ENCODE data around the gene MAGEB6.

MAGEB6 gene

DNA sequence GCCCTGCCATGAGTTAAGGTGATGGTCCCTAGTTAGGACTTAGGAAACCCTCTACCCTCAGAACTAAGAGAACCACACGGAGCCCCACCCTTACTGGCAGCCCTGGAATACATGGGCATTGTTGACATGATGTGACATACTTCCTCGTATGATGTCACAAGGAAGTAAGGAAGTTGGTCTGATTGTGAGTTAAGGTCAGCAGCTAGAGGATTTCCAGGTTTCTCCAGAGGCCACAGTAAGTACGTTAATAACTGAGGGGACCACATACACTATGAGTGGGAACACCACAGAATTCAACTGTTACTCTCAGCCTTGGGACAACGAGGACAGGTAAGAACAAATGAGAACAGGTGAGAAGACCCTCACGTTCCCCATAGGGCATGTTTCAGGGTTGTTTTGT is 23.6 kb downstream of the MAGEB6 start, which contains the start of gene MAGEB5:
TSS of gene MAGEB5 (plus strand) at position 301 of the 400 bp plus-strand sequence. CDS start 1,133 bp downstream, outside the sequence.
- ChIA-PET POLR2A (no interaction called here), CTCF (no interaction called here)
- no peak for DNase-seq (ENCODE audit: extremely low spot score)

GRCh38 chrX:26219351-26219750 is 27.1 kb downstream of the MAGEB6 start:
- POLR2A ChIA-PET: no interaction called here

More for the DNA sequence above, 23.6 kb downstream of the MAGEB6 start, which contains the start of gene MAGEB5:
- no peak for TF ChIP-seq SUZ12 (IDR thresholded peaks at IDR 0.05)
- no peak for TF ChIP-seq LEF1 (IDR thresholded peaks at IDR 0.05; ENCODE audit: borderline replicate concordance)

GRCh38 chrX:26234177-26234576 is 41.9 kb downstream of the MAGEB6 start:
- CTCF ChIA-PET: no interaction called here
- no peak for DNase-seq (ENCODE audit: extremely low spot score)
- TF ChIP-seq HDGF (IDR thresholded peaks at IDR 0.05; ENCODE audit: borderline replicate concordance) (no peak), SP1 (IDR thresholded peaks at IDR 0.05) (no peak), L3MBTL2 (conservative IDR thresholded peaks at IDR 0.05) (no peak), NFRKB (IDR thresholded peaks at IDR 0.05) (no peak), BHLHE40 (IDR thresholded peaks at IDR 0.05; ENCODE audit: borderline replicate concordance) (no peak), LEF1 (IDR thresholded peaks at IDR 0.05; ENCODE audit: borderline replicate concordance) (no peak), SUZ12 (IDR thresholded peaks at IDR 0.05) (no peak), TARDBP (IDR thresholded peaks at IDR 0.05) (no peak), ELF4 (IDR thresholded peaks at IDR 0.05) (no peak), ZNF384 (IDR thresholded peaks at IDR 0.05) (no peak)
- TF ChIP-seq, protein P1, sequence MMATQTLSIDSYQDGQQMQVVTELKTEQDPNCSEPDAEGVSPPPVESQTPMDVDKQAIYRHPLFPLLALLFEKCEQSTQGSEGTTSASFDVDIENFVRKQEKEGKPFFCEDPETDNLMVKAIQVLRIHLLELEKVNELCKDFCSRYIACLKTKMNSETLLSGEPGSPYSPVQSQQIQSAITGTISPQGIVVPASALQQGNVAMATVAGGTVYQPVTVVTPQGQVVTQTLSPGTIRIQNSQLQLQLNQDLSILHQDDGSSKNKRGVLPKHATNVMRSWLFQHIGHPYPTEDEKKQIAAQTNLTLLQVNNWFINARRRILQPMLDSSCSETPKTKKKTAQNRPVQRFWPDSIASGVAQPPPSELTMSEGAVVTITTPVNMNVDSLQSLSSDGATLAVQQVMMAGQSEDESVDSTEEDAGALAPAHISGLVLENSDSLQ (IDR thresholded peaks at IDR 0.05): no peak
- POLR2A ChIA-PET: no interaction called here

More at GRCh38 chrX:26219351-26219750, 27.1 kb downstream of the MAGEB6 start:
- no peak for DNase-seq (ENCODE audit: extremely low spot score)
- TF ChIP-seq LEF1 (IDR thresholded peaks at IDR 0.05; ENCODE audit: borderline replicate concordance) (no peak), FOXA1 (IDR thresholded peaks at IDR 0.05) (no peak), ZNF384 (IDR thresholded peaks at IDR 0.05) (no peak), SUZ12 (IDR thresholded peaks at IDR 0.05) (no peak), ELF4 (IDR thresholded peaks at IDR 0.05) (no peak), BHLHE40 (IDR thresholded peaks at IDR 0.05; ENCODE audit: borderline replicate concordance) (no peak), SP1 (IDR thresholded peaks at IDR 0.05) (no peak), FOXK2 (IDR thresholded peaks at IDR 0.05) (no peak), L3MBTL2 (conservative IDR thresholded peaks at IDR 0.05) (no peak), CTBP1 (IDR thresholded peaks at IDR 0.05; ENCODE audit: borderline replicate concordance) (no peak), ARNT (IDR thresholded peaks at IDR 0.05) (no peak), FOXM1 (IDR thresholded peaks at IDR 0.05; ENCODE audit: borderline replicate concordance) (no peak), NFRKB (IDR thresholded peaks at IDR 0.05) (no peak), HDGF (IDR thresholded peaks at IDR 0.05; ENCODE audit: borderline replicate concordance) (no peak), TARDBP (IDR thresholded peaks at IDR 0.05) (no peak)
- TF ChIP-seq, protein P1 (IDR thresholded peaks at IDR 0.05): no peak
- CTCF ChIA-PET: no interaction called here
